ENCODE results near the gene HOXC9. TPM values are rescaled to one million over a fixed set of nuclear protein-coding genes. Genes with fewer than 3 reads are reported as not detected.

The HOXC9 gene
- polyA plus RNA-seq, 1 experiment = 1.2 TPM

DNA sequence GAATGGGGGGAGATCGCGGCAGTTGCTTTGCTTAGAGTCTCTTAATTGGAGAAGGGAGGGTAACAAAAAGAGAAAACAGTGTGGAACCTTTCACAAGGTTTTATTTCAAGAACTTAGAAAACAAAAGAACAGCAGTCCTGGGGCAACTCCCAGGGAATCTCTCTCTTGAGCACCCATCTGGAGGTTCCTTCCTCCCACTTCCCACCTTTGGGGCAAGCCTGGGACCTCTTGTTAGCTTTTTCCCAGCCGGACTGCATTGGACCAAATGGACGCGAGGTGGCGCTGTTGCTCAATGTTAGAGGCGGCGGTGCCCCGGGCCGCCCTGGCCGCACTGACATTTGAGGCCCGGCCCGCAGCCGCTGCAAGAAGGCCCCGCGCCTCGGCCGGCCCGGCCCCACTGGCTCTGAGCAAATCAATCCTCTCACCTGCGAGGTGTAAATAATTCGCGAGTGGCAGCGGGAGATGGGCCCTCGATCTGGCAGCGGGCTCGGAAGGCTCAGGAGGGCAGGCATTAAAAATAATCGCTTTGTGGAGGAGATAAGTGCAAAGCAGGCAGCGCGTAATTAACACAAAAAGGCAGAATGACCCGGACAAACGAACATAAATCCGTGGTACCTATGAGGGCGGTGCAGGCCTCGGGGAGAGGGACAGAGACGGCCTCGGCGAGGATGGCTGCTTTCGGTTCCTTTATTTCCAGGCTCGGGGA, 6.0 kb downstream of the HOXC9 start:
- TF ChIP-seq, protein P1, sequence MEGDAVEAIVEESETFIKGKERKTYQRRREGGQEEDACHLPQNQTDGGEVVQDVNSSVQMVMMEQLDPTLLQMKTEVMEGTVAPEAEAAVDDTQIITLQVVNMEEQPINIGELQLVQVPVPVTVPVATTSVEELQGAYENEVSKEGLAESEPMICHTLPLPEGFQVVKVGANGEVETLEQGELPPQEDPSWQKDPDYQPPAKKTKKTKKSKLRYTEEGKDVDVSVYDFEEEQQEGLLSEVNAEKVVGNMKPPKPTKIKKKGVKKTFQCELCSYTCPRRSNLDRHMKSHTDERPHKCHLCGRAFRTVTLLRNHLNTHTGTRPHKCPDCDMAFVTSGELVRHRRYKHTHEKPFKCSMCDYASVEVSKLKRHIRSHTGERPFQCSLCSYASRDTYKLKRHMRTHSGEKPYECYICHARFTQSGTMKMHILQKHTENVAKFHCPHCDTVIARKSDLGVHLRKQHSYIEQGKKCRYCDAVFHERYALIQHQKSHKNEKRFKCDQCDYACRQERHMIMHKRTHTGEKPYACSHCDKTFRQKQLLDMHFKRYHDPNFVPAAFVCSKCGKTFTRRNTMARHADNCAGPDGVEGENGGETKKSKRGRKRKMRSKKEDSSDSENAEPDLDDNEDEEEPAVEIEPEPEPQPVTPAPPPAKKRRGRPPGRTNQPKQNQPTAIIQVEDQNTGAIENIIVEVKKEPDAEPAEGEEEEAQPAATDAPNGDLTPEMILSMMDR (IDR thresholded peaks at IDR 0.05; ENCODE audit: insufficient read depth, low read depth, low read length) = peak; percentile 80
- POLR2A ChIA-PET = no interaction called here
- Histone ChIP-seq H3K27me3 (ENCODE audit: control insufficient read depth, insufficient read depth, low read length) (peaks cover 14% of the 10 kb centered on the region), H3K4me3 (ENCODE audit: low read depth, low read length) (no peak overlapping the region), H3K36me3 (ENCODE audit: control insufficient read depth, insufficient read depth, low read length) (no peaks in the 10 kb centered on the region)
- DNase-seq (ENCODE audit: low read depth) = no peak
- CTCF ChIA-PET = interaction anchor here (0.6 to 16.8 kb wide), 20 partner anchors 9 to 260 kb away, joined by 3 to 213 read pairs (median 5); partner anchors contain the start of genes HOXC10 and SMUG1

DNA sequence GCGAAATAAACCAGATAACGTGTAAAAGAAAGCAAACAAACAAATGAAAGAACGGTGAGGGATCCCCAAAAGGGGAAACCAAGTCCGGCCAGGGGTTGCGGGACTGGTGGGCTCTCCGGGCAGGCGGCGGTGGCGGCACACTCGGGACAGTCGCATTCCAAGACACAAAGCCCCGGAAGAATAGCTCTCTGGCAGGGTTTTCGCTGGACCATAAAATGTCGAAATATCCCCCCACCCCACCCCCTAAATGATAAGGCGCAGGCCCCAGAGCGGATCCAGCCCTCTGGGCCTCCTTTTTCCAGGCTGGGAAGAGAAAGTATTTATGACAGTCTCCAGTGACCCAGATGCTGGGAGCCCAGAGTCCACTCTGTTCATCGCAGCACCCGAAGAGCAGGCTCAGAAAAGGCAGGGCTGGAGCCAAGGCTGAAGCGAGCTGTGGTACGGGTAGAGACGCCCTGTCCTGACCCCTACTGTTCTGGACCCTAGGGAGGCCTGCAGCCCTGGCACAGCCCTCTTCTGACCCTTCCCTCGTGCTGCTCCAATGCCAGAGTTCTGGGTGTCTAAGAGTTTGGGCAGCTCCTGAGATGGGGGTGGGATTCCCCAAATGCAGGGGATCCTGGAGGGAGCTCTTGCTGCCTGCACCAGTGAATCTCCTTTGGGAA, 6.7 kb downstream of the HOXC9 start:
- DNase-seq (ENCODE audit: low read depth) = no peak
- ChIA-PET CTCF (interaction anchor here (0.8 to 16.8 kb wide), 17 partner anchors 10 to 261 kb away, joined by 3 to 213 read pairs (median 7); partner anchors contain the start of genes HOXC10 and SMUG1), POLR2A (interaction anchor here (1.0 kb wide), 1 partner anchor 10 kb away, joined by 4 read pairs; no protein-coding TSS in a partner anchor)
- H3K36me3 ChIP-seq (ENCODE audit: control insufficient read depth, insufficient read depth, low read length) = no peaks in the 10 kb centered on the region
- TF ChIP-seq, protein P1 (IDR thresholded peaks at IDR 0.05; ENCODE audit: insufficient read depth, low read depth, low read length) = no peak
- no peak overlapping the region for H3K4me3 ChIP-seq (ENCODE audit: low read depth, low read length)
- peaks cover 16% of the 10 kb centered on the region for H3K27me3 ChIP-seq (ENCODE audit: control insufficient read depth, insufficient read depth, low read length)

DNA sequence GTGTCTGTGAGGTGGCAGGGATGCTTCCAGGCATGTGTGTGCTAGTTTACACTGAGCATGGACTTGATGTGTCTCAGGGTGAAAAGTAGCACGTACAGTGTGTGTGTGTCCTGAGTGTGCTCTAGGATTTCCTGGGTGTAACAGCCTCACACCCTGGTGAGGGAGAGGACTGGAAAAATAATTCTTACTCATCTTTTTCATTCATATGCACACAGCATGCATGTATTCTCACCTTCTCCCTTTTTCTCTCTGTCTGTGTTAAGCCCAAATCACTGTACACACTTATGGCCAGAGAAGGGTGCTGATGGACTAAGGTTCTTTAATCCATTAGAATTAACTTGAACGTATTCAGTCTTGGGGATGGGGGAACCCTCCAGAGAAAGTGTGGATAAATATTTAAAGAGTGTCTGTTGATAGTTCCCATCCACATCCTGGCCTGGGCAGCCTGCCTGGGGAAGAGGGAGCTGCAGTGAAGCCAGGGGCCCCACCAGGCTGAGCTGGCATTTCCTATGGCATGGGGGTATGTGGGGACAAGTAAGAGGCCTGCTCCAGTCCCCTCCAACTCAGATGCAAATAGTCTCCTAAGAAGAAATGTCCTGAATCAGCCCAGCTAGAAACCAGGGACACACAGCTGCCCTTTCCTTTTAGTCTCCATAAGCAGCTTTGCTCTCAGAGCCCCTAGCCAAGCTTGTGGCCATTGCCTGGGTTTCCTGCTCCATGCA, 7.7 kb downstream of the HOXC9 start:
- ChIA-PET CTCF (interaction anchor here (0.8 to 16.8 kb wide), 12 partner anchors 8 to 238 kb away, joined by 3 to 213 read pairs (median 17); partner anchors contain the start of genes HOXC10, HOXC5, HOXC6 and HOXC9), POLR2A (interaction anchor here (1.0 kb wide), 1 partner anchor 9 kb away, joined by 4 read pairs; no protein-coding TSS in a partner anchor)
- H3K27me3 ChIP-seq (ENCODE audit: control insufficient read depth, insufficient read depth, low read length) = peaks cover 16% of the 10 kb centered on the region
- no peaks in the 10 kb centered on the region for H3K36me3 ChIP-seq (ENCODE audit: control insufficient read depth, insufficient read depth, low read length)
- TF ChIP-seq, protein P1 (IDR thresholded peaks at IDR 0.05; ENCODE audit: insufficient read depth, low read depth, low read length) = no peak
- no peak overlapping the region for H3K4me3 ChIP-seq (ENCODE audit: low read depth, low read length)
- DNase-seq (ENCODE audit: low read depth) = no peak

GRCh38 chr12:54008260-54008552, 8.2 kb downstream of the HOXC9 start:
- Histone ChIP-seq H3K27me3 (ENCODE audit: control insufficient read depth, insufficient read depth, low read length) (peaks cover 17% of the 10 kb centered on the region), H3K36me3 (ENCODE audit: control insufficient read depth, insufficient read depth, low read length) (no peaks in the 10 kb centered on the region), H3K4me3 (ENCODE audit: low read depth, low read length) (no peak overlapping the region)
- no peak for DNase-seq (ENCODE audit: low read depth)
- ChIA-PET POLR2A (interaction anchor here (1.1 kb wide), 1 partner anchor 183 kb away, joined by 8 read pairs; no protein-coding TSS in a partner anchor), CTCF (interaction anchor here (0.8 to 16.8 kb wide), 12 partner anchors 8 to 371 kb away, joined by 3 to 213 read pairs (median 17); partner anchors contain the start of genes HOXC10, HOXC5, HOXC6 and HOXC9)
- TF ChIP-seq, protein P1 (IDR thresholded peaks at IDR 0.05; ENCODE audit: insufficient read depth, low read depth, low read length) = no peak

Data from BJ (cell line).